Measurements from ENCODE around the gene IL17REL. TPM values are rescaled to one million over a fixed set of nuclear protein-coding genes. Genes with fewer than 3 reads are reported as not detected.

Gene IL17REL
- total RNA-seq, 1 donor from 2014 or later, result 0.07 TPM

GRCh38 chr22:50004918-50005317 lies 7.6 kb downstream of the IL17REL start:
- H3K36me3 Mint-ChIP-seq (ENCODE audit: low read depth), result no peaks in the 10 kb centered on the region
- H3K27ac Mint-ChIP-seq (ENCODE audit: unreplicated experiment), result no peak overlapping the region
- no peak for DNase-seq (ENCODE audit: low read depth, low spot score)
- no peaks in the 10 kb centered on the region for H3K9me3 Mint-ChIP-seq
- H3K4me1 Mint-ChIP-seq, result no peaks in the 10 kb centered on the region
- no peak overlapping the region for H3K4me3 Mint-ChIP-seq
- peaks cover 31% of the 10 kb centered on the region for H3K27me3 Mint-ChIP-seq (ENCODE audit: low read depth)
- TF ChIP-seq, protein P1, sequence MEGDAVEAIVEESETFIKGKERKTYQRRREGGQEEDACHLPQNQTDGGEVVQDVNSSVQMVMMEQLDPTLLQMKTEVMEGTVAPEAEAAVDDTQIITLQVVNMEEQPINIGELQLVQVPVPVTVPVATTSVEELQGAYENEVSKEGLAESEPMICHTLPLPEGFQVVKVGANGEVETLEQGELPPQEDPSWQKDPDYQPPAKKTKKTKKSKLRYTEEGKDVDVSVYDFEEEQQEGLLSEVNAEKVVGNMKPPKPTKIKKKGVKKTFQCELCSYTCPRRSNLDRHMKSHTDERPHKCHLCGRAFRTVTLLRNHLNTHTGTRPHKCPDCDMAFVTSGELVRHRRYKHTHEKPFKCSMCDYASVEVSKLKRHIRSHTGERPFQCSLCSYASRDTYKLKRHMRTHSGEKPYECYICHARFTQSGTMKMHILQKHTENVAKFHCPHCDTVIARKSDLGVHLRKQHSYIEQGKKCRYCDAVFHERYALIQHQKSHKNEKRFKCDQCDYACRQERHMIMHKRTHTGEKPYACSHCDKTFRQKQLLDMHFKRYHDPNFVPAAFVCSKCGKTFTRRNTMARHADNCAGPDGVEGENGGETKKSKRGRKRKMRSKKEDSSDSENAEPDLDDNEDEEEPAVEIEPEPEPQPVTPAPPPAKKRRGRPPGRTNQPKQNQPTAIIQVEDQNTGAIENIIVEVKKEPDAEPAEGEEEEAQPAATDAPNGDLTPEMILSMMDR (conservative IDR thresholded peaks at IDR 0.05), result no peak

DNA sequence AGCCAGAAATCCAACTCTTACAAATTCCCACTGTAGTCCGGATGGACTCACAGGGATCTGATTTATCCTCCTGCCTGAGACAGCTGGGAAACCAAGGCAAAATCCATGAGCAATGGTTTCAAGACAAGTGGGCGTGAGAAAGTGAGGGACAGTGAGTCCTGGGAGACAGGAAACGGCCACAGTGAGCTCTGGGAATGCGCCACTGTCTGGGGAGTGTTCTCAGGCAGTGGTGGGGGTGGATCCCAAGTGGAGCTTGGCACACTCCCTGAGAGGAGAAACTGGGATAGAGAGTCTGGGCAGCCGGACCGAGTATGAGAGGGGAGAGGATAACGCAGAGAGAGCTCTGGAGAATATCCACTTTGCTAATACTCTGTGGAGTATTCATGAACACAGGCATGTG lies 9.8 kb downstream of the IL17REL start:
- Mint-ChIP-seq H3K4me3 (no peak overlapping the region), H3K27ac (ENCODE audit: unreplicated experiment) (no peak overlapping the region), H3K4me1 (peaks cover 9% of the 10 kb centered on the region), H3K36me3 (ENCODE audit: low read depth) (no peaks in the 10 kb centered on the region), H3K9me3 (no peaks in the 10 kb centered on the region), H3K27me3 (ENCODE audit: low read depth) (peaks cover 34% of the 10 kb centered on the region)
- DNase-seq (ENCODE audit: low read depth, low spot score), result no peak
- TF ChIP-seq, protein P1 (conservative IDR thresholded peaks at IDR 0.05), result no peak

GRCh38 chr22:50001388-50002231 lies 11.0 kb downstream of the IL17REL start:
- no peak for DNase-seq (ENCODE audit: low read depth, low spot score)
- H3K9me3 Mint-ChIP-seq, result no peaks in the 10 kb centered on the region
- no peaks in the 10 kb centered on the region for H3K36me3 Mint-ChIP-seq (ENCODE audit: low read depth)
- peaks cover 34% of the 10 kb centered on the region for H3K27me3 Mint-ChIP-seq (ENCODE audit: low read depth)
- TF ChIP-seq, protein P1 (conservative IDR thresholded peaks at IDR 0.05), result no peak
- peaks cover 9% of the 10 kb centered on the region for H3K4me1 Mint-ChIP-seq
- no peak overlapping the region for H3K4me3 Mint-ChIP-seq
- H3K27ac Mint-ChIP-seq (ENCODE audit: unreplicated experiment), result no peak overlapping the region

DNA sequence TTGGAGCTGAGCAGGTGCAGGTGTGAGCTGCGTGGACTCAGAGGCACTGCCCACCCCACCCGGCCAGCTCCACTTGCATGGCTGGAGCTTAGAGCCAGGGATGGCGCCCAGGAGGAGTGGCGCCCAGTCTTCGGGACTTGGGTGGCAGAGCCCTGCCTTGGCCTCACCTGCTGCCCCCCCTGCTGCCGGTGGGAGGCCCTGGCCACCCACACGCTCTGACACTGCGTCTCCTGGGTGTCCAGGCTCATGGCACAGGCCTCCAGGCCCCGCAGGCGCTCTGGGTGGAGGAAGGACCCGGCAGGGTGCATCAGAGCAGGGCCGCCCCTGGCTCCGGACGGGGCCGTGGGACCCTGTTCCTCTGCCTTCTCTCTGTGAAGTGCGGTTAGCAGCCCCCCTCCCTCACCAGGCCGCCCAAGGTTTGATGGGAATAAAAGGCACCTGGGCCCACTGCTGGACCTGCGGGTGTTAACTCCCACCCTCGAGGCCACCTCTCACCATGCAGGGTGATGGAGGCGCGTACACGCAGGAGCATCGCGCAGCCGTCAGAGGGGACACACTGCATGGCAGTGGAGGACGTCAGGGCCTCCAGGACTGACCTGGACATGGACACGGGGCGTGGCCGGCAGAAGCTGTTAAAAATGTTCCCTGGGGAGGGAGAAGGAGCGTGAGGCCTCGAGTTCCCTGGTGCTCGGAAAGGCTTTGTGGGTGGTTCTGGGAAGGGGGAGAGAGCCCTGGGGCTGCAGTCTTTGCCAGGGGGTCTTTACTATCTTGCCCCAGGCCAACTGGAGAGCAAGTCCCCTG lies 11.8 kb downstream of the IL17REL start:
- Mint-ChIP-seq H3K4me1 (peaks cover 9% of the 10 kb centered on the region), H3K9me3 (no peaks in the 10 kb centered on the region), H3K27ac (ENCODE audit: unreplicated experiment) (no peak overlapping the region), H3K4me3 (no peak overlapping the region), H3K36me3 (ENCODE audit: low read depth) (no peaks in the 10 kb centered on the region), H3K27me3 (ENCODE audit: low read depth) (peaks cover 34% of the 10 kb centered on the region)
- TF ChIP-seq, protein P1 (conservative IDR thresholded peaks at IDR 0.05), result no peak
- DNase-seq (ENCODE audit: low read depth, low spot score), result no peak

- peaks cover 9% of the 10 kb centered on the region for H3K4me1 Mint-ChIP-seq
- TF ChIP-seq, protein P1 (conservative IDR thresholded peaks at IDR 0.05), result no peak
- H3K36me3 Mint-ChIP-seq (ENCODE audit: low read depth), result no peaks in the 10 kb centered on the region
- no peak overlapping the region for H3K27ac Mint-ChIP-seq (ENCODE audit: unreplicated experiment)
- H3K27me3 Mint-ChIP-seq (ENCODE audit: low read depth), result peaks cover 31% of the 10 kb centered on the region
- DNase-seq (ENCODE audit: low read depth, low spot score), result no peak
- H3K4me3 Mint-ChIP-seq, result no peak overlapping the region
- no peaks in the 10 kb centered on the region for H3K9me3 Mint-ChIP-seq
Observed at GRCh38 chr22:49999946-50000586, 12.5 kb downstream of the IL17REL start.

All from neural crest cell (in vitro differentiated cells).